Mesenchymal stem cell (in vitro differentiated cells and primary cell): ENCODE results near the gene CD74.
A peak's percentile ranks its signal among the peaks of the same experiment; 100 is the strongest.

ENCODE experiments used
- DNase-seq: peaks from one replicate; pipeline ENCODE4 v3.0.0-alpha.2; 2013
- H2AFZ ChIP-seq: one replicate; pipeline ENCODE4 v1.6.1; 2013; ENCODE audit warnings: low read depth, mild to moderate bottlenecking, control low read depth, inconsistent platforms, low read length, moderate library complexity
- H2AK5ac ChIP-seq: 2 replicates; pipeline ENCODE4 v1.6.1; 2013; ENCODE audit warnings: low read length, moderate library complexity, mild to moderate bottlenecking, inconsistent platforms; ENCODE audit not compliant: severe bottlenecking
- H2BK120ac ChIP-seq: one replicate; pipeline ENCODE4 v1.6.1; 2013; ENCODE audit warnings: low read depth, mild to moderate bottlenecking, inconsistent platforms, low read length, moderate library complexity
- H2BK12ac ChIP-seq, 2 experiments: one replicate each; pipeline ENCODE4 v1.6.1; 2013; ENCODE audit warnings: inconsistent platforms in 2 of 2, low read length in 2 of 2, mild to moderate bottlenecking in 2 of 2, moderate library complexity in 2 of 2, control low read depth in 1 of 2
- H2BK15ac ChIP-seq: one replicate; pipeline ENCODE4 v1.6.1; 2013; ENCODE audit warnings: mild to moderate bottlenecking, low read depth, inconsistent platforms; ENCODE audit not compliant: poor library complexity, severe bottlenecking
- H2BK5ac ChIP-seq: 2 replicates; pipeline ENCODE4 v1.6.1; 2013; ENCODE audit warnings: low read depth, mild to moderate bottlenecking, low read length, control low read depth, inconsistent platforms; ENCODE audit not compliant: poor library complexity, severe bottlenecking
- H3K14ac ChIP-seq, 2 experiments: one replicate each; pipeline ENCODE4 v1.6.1; 2013; ENCODE audit warnings: inconsistent platforms in 2 of 2, low read length in 2 of 2, control low read depth in 1 of 2, mild to moderate bottlenecking in 1 of 2, moderate library complexity in 1 of 2
- H3K18ac ChIP-seq, 2 experiments: one replicate each; pipeline ENCODE4 v1.6.1; 2013; ENCODE audit warnings: inconsistent platforms in 2 of 2, low read length in 2 of 2, control low read depth in 1 of 2, low read depth in 1 of 2, mild to moderate bottlenecking in 1 of 2
- H3K23ac ChIP-seq, 2 experiments: one replicate each; pipeline ENCODE4 v1.6.1; 2013; ENCODE audit warnings: inconsistent platforms in 2 of 2, low read length in 2 of 2, mild to moderate bottlenecking in 2 of 2, moderate library complexity in 2 of 2, control low read depth in 1 of 2
- H3K27ac ChIP-seq: 2 replicates; pipeline ENCODE4 v1.5.1; 2013; ENCODE audit warnings: mild to moderate bottlenecking, moderate library complexity, low read length, control low read depth, inconsistent platforms; ENCODE audit not compliant: poor library complexity, severe bottlenecking
- H3K27me3 ChIP-seq, 2 experiments: 2 replicates each; pipeline versions ENCODE4 v1.6.1 to v1.7.0; 2013; ENCODE audit warnings: low read length in 2 of 2, mild to moderate bottlenecking in 2 of 2, moderate library complexity in 2 of 2, control low read depth in 1 of 2, inconsistent platforms in 1 of 2; ENCODE audit not compliant: control insufficient read depth in 1 of 2, insufficient read depth in 1 of 2
- H3K36me3 ChIP-seq, 2 experiments: 2 replicates each; pipeline versions ENCODE4 v1.6.1 to v1.7.0; 2013; ENCODE audit warnings: low read length in 2 of 2, control low read depth in 1 of 2, inconsistent platforms in 1 of 2, low read depth in 1 of 2, mild to moderate bottlenecking in 1 of 2; ENCODE audit not compliant: insufficient read depth in 2 of 2, control insufficient read depth in 1 of 2
- H3K4ac ChIP-seq, 2 experiments: one replicate each; pipeline ENCODE4 v1.6.1; 2013; ENCODE audit warnings: inconsistent platforms in 2 of 2, low read length in 2 of 2, mild to moderate bottlenecking in 2 of 2, moderate library complexity in 2 of 2, control low read depth in 1 of 2, low read depth in 1 of 2
- H3K4me1 ChIP-seq: 2 replicates; pipeline ENCODE4 v1.6.1; 2013; ENCODE audit warnings: low read depth, low read length, control low read depth; ENCODE audit not compliant: control insufficient read depth, insufficient read depth
- H3K4me2 ChIP-seq: 2 replicates; pipeline ENCODE4 v1.6.1; 2013; ENCODE audit warnings: low read length, mild to moderate bottlenecking, inconsistent platforms; ENCODE audit not compliant: poor library complexity, severe bottlenecking
- H3K4me3 ChIP-seq, 2 experiments: 2 replicates each; pipeline versions ENCODE4 v1.5.1 to v1.7.0; 2013; ENCODE audit warnings: low read length in 2 of 2, mild to moderate bottlenecking in 2 of 2, control low read depth in 1 of 2, low read depth in 1 of 2; ENCODE audit not compliant: insufficient read depth in 1 of 2
- H3K79me1 ChIP-seq: replicated peaks from 2 replicates; pipeline ENCODE4 v1.6.1; 2013; ENCODE audit warnings: mild to moderate bottlenecking, control low read depth, low read length, inconsistent platforms; ENCODE audit not compliant: poor library complexity, severe bottlenecking
- H3K9ac ChIP-seq: 2 replicates; pipeline ENCODE4 v1.7.0; 2013; ENCODE audit warnings: mild to moderate bottlenecking, low read length, moderate library complexity
- H3K9me3 ChIP-seq: 2 replicates; pipeline ENCODE4 v1.7.0; 2013; ENCODE audit warnings: mild to moderate bottlenecking, low read length; ENCODE audit not compliant: control insufficient read depth
- H4K8ac ChIP-seq: one replicate; pipeline ENCODE4 v1.6.1; 2013; ENCODE audit warnings: inconsistent platforms, mild to moderate bottlenecking, low read length, moderate library complexity
- H4K91ac ChIP-seq: one replicate; pipeline ENCODE4 v1.6.1; 2013; ENCODE audit warnings: mild to moderate bottlenecking, low read length, inconsistent platforms
- WGBS: methylation state at CpG from one replicate; pipeline ENCODE4 v1.1.7; 2013; ENCODE audit warnings: mixed read lengths; 5-methylcytosine and 5-hydroxymethylcytosine counted together

CD74 gene

GRCh38 chr5:150358261-150359095, 54.2 kb downstream of the CD74 start:
- Histone ChIP-seq H2BK120ac (no peak overlapping the region), H3K4ac (peak overlapping the region; percentile 20 to 54), H2BK5ac (no peak overlapping the region), H3K23ac (no peak overlapping the region), H3K4me3 (peak overlapping the region; percentile 79 to 89), H3K36me3 (peaks cover 26 to 28% of the 10 kb centered on the region in 2 experiments), H3K14ac (no peak overlapping the region), H2AK5ac (no peak overlapping the region), H3K79me1 (peaks cover 23% of the 10 kb centered on the region), H3K18ac (no peak overlapping the region), H4K8ac (peak overlapping the region; percentile 93), H3K4me2 (peak overlapping the region; percentile 84), H2AFZ (no peak overlapping the region), H2BK12ac (no peak overlapping the region), H2BK15ac (no peak overlapping the region), H3K9me3 (no peaks in the 10 kb centered on the region), H4K91ac (no peak overlapping the region), H3K4me1 (peaks cover 6% of the 10 kb centered on the region), H3K27ac (no peak overlapping the region), H3K27me3 (no peaks in the 10 kb centered on the region), H3K9ac (peak overlapping the region; percentile 89)
- DNase-seq, result no peak
- WGBS, result 50% methylated on average over 23 of the region's 23 CpGs

DNA sequence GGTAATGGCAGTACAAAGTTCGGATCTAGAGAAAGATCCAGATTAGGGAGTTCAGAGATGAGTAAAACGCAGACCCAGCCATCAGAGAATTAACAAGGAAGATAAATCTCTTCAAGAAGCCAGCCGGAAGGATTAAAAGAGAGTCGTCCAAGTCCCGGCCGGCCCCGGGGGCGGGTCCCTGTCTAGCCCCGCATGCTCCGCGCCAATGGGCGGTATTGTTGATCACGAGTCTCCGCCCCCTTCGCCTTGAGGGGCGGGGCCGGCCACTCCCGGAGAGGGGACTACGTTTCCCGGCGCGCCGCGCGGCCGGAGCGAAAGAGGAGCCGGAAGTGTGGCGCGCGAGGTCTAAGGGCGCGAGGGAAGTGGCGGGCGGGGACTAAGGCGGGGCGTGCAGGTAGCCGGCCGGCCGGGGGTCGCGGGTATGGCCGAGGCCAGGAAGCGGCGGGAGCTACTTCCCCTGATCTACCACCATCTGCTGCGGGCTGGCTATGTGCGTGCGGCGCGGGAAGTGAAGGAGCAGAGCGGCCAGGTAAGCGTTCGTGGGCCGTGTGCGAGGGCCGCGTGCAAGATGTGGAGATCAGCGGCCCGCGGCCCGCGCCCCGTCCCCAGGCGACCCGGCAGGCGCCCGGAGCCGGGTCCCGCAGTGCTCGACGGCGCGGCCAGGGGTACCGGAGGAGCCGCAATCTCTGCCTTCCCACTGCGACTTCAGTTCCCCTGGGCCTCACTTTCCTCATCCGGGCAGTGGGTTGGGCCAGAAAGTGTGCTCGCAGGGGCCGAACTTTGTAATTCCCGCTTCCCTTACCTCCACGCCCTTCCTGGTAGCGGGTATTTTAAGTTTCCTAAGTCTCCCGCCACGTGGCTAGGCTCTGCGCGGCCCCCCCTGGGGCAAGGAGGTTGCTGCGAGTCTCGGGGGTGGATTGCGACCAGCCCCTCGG, 55.1 kb downstream of the CD74 start, which contains the start of gene TCOF1:
TSS of gene TCOF1 (plus strand) at position 372 of the 935 bp plus-strand sequence. CDS start at position 422, 50 bp downstream.
- no peak within 1 kb of the TSS for H2AK5ac ChIP-seq
- peak; percentile 95 for DNase-seq
- peak within 1 kb of the TSS; percentile 93 for H4K8ac ChIP-seq
- H3K4me3 ChIP-seq, result peak within 1 kb of the TSS; percentile 79 to 89
- 1% methylated on average over 75 of the region's 90 CpGs for WGBS
- peak within 1 kb of the TSS; percentile 11 for H4K91ac ChIP-seq
- peak within 1 kb of the TSS in 1 of 2 experiments; percentile 24 for H3K23ac ChIP-seq
- H3K9me3 ChIP-seq, result no peaks in the 10 kb centered on the region
- H3K14ac ChIP-seq, result peak within 1 kb of the TSS in 1 of 2 experiments; percentile 22
- H3K4me2 ChIP-seq, result peak within 1 kb of the TSS; percentile 84
- peak within 1 kb of the TSS; percentile 44 for H2AFZ ChIP-seq
- no peak within 1 kb of the TSS for H2BK5ac ChIP-seq
- H2BK120ac ChIP-seq, result peak within 1 kb of the TSS; percentile 0
- H3K18ac ChIP-seq, result peak within 1 kb of the TSS; percentile 61 to 64
- peak within 1 kb of the TSS; percentile 20 to 54 for H3K4ac ChIP-seq
- H3K9ac ChIP-seq, result peak within 1 kb of the TSS; percentile 89
- H3K4me1 ChIP-seq, result peaks cover 6% of the 10 kb centered on the region
- peaks cover 19 to 20% of the 10 kb centered on the region in 2 experiments for H3K36me3 ChIP-seq
- H3K27ac ChIP-seq, result no peak within 1 kb of the TSS
- H3K27me3 ChIP-seq, result no peaks in the 10 kb centered on the region
- peaks cover 19% of the 10 kb centered on the region for H3K79me1 ChIP-seq
- H2BK15ac ChIP-seq, result no peak within 1 kb of the TSS
- H2BK12ac ChIP-seq, result peak within 1 kb of the TSS; percentile 67 to 69

GRCh38 chr5:150356575-150357294, 56.0 kb downstream of the CD74 start:
- H3K14ac ChIP-seq, result no peak overlapping the region
- peak overlapping the region in 1 of 2 experiments; percentile 9 for H3K4ac ChIP-seq
- no peak overlapping the region for H2BK15ac ChIP-seq
- WGBS, result 72% methylated on average over 9 of the region's 10 CpGs
- H3K36me3 ChIP-seq, result peaks cover 10 to 13% of the 10 kb centered on the region in 2 experiments
- no peak overlapping the region for H2BK5ac ChIP-seq
- peak overlapping the region in 1 of 2 experiments; percentile 89 for H3K4me3 ChIP-seq
- H3K27ac ChIP-seq, result no peak overlapping the region
- peak overlapping the region; percentile 76 for H3K9ac ChIP-seq
- peak overlapping the region; percentile 67 to 69 for H2BK12ac ChIP-seq
- peak overlapping the region; percentile 34 for H3K4me2 ChIP-seq
- H3K9me3 ChIP-seq, result no peaks in the 10 kb centered on the region
- peak overlapping the region; percentile 44 for H2AFZ ChIP-seq
- H3K4me1 ChIP-seq, result peaks cover 6% of the 10 kb centered on the region
- no peaks in the 10 kb centered on the region for H3K27me3 ChIP-seq
- peak overlapping the region; percentile 0 for H2BK120ac ChIP-seq
- no peak overlapping the region for H3K23ac ChIP-seq
- H3K79me1 ChIP-seq, result peaks cover 12% of the 10 kb centered on the region
- no peak overlapping the region for H2AK5ac ChIP-seq
- H3K18ac ChIP-seq, result peak overlapping the region; percentile 3 to 38
- no peak for DNase-seq
- H4K91ac ChIP-seq, result no peak overlapping the region
- H4K8ac ChIP-seq, result peak overlapping the region; percentile 74
